Stimulated activated CD4-positive, alpha-beta T cell treated with anti-CD3 and anti-CD28 coated beads, Interleukin-15, amount 100 ng/mL, for 24 hours (primary cell): Measurements from ENCODE around the gene RTN4R.
A peak's percentile ranks its signal among the peaks of the same experiment; 100 is the strongest.

ENCODE experiments used
- DNase-seq: peaks from one replicate; pipeline ENCODE4 v3.0.0-alpha.2; 2020

Gene RTN4R

DNA sequence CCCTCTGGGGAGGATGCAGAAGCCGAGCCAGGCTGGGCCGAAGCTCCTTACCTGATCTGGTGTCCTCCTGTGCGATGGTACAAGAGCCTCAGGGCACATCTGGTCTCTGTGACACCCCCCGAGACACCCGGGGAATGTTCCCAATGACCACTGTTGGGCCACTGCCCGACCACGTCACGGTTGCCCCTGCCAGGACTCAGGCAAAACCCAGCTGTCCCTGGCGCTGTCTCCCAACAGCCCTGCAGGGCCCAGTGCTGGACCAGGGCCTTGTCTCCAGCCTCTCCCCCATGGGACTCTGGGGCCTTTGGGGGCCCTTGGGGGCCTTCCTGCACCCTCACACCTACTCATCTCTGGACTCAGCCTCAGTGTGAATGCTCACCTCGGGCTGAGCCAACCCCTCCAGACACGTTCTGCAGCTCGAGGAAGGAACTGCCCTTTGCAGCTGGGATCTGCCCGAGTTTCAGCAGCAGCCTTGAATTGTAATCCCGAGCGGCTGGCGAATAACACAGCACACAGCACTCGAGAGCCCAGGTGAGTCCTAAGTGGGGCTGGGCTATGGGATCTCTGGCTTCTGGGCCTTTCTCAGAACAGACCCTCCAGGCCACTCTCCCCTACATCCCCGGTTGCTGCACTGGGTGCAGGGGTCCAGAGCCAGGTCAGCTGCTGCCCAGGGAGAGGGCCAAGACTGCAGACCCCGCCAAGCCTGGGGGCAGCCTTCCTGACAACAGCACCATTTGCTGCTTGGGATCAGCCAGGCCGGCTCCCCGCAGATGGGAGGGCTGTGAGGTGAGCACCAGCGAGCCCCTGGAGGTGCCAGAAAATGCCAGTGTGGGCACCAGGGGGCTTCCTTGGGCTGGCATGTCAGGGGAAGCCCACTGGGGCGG, 39.8 kb downstream of the RTN4R start:
- DNase-seq = no peak

DNA sequence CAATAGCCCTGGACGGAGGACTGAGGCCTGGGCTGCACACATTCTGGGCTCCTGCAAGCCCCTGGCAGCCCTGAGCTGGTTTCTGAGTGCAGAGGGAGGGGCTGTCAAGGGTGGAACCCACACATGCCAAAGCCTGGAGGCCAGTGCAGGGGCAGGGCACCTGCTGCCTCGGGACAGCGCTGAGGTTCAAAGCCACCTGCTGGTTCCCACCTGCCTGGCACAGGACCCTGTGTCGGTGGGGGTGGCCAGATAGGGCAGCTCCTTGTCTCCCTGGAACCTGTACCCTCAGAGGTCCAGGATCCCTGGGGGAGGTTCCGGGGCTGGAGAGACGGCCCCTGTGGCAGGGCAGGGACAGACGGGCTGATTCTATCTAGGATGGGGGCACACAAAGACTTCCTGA, 40.8 kb downstream of the RTN4R start:
- no peak for DNase-seq

- no peak for DNase-seq
Observed at GRCh38 chr22:20226760-20227350, 41.3 kb downstream of the RTN4R start.

- DNase-seq = no peak
Observed at GRCh38 chr22:20226077-20226716, 41.9 kb downstream of the RTN4R start.

DNA sequence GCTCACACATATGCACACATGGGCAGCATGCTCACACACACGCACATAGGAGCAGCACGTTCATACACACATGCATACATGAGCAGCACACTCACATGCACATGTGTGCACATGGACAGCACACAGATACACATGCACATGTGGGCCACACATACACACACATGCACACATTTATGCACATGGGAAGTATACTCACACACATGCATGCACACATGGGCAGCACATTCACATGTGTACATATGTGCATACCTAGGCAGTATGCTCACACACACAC, 42.5 kb downstream of the RTN4R start:
- no peak for DNase-seq

DNA sequence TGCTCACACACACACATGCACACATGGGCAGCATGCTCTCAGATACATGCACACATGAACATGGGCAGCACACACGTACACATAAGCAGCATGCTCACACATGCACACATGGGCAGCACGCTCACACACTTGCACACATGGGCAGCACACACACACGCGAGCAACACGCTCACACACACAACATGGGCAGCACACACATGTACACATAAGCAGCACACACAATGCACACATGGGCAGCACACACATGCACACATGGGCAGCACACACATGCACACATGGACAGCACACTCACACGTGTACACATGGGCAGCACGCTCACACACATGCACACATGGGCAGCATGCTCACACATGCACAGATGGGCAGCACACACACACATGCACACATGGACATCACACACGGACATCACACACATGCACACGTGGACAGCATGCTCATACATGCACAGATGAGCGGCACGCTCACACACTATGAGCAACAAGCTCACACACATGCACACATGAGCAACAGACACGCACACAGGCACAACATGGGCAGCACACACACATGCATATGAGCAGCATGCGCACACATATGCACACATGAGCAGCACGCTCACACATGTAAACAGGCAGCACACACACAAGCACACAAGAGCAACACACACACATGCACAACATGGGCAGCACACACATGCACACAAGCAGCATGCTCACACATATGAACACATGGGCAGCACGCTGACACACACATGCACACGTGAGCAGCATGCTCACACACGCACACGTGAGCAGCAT, 43.0 kb downstream of the RTN4R start:
- DNase-seq = no peak

DNA sequence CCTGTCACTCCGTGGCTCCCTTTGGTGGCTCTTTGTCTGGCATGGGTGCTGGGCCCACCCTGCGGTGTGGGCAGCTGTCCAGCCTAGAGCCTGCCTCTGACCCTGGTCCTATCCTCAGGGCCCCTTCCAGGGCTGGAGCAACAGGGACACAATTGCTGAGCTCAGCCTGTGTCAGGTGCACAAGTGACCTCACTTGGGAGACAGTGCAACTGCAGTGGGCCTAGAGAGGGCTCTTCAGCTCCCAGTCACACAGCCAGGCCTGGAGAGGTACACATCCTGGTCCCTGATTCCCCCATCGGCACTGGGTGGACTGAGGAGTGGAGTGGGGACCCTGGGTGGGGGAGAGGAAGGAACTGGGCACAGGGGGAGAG, 43.9 kb downstream of the RTN4R start:
- DNase-seq = no peak

GRCh38 chr22:20223421-20224255, 44.5 kb downstream of the RTN4R start:
- DNase-seq = no peak

DNA sequence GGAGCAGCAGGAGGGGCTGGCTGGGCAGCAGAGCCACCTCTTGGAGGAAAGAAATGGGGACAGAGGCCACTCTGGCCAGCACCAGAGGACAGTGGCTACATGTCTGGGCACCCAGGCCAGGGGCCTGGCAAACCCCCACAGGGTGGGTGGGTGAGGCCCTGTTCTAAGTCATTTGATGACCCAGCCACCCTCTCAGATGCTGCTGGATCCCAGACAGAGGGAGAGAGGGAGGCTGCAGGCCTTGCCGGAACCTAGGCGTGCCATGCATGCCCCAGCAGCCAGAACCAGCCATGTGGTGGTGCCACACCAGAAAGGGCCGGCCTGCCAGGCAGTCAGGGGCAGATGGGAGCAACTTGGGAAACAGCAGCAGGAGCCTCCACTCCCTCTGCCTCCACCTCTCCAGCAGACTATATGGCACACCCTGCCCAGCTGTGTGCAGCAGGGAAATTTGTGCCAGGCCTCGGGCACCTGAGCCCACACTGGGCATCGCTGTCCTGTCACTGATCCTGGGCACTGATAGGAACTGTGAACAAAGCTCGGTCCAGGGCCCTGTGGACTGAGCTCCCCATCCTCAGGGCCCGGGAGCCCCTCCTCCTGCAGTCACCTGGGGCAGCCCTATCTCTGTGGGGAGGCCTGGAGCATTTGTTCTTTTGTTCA, 45.2 kb downstream of the RTN4R start:
- DNase-seq = no peak

GRCh38 chr22:20221421-20222340, 46.4 kb downstream of the RTN4R start:
- no peak for DNase-seq

GRCh38 chr22:20220629-20221026, 47.5 kb downstream of the RTN4R start:
- no peak for DNase-seq

DNA sequence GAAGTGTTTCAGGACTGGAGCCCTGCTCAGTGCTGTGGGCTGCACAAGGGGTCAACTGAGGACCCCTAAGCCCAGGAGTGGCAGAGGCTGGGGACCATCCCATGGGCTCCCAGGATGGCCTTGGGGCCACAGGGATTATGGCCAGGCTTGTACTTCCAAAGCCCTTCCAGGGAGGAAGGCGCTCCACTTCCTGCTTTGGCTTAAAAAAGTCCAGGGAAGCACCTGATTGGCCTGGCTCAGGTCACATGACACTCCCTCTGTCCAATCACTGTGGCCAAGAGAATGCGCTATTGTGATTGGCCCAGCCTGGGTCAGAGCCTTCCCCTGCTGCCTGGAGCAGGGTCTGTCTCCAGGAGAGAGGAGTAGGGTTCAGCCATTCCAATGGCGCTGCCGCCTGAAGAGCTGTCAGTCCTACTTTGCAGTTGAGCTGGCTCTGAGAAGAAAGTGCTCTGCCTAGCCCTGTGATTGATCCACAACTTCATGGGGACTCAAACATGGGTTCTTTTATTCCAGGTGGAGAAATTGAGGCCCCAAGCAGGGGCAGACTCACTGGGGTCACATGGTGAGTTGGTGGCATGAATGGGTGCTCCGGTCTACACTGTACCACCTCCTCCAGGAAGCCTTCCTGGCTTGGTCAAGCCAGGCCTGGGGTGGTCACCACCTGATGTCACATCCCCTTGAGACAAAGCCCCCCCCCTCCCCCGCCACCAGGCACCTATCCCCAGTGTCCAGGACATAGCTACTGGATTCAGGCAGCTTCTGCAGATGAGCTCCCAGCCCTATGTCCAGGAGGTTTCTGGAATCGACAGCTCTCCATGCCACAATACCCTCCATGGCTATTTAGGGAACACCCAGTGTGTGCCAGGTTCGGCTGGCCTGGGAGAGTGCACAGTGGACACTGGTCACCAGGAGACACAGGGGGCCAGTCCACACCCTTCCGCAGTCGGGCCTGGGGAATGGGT, 48.2 kb downstream of the RTN4R start:
- DNase-seq = peak; percentile 19

DNA sequence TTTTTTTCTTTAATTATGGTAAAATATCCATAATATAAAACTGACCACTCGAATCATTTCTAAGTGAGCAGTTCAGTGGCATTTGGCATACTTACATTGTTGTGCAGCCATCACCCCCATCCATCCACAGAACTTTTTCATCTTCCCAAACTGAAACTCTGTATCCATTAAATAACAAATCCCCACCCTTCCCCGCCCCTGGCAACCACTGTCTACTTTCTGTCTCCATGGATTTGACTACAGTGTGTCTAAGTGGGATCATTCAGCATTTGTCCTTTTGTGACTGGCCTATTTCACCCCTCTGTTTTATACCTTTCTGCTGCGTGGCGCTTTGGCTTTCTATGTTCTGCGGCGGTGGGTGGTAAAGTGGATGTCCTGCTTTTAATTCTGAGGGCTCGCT, 49.1 kb downstream of the RTN4R start:
- DNase-seq = no peak

DNA sequence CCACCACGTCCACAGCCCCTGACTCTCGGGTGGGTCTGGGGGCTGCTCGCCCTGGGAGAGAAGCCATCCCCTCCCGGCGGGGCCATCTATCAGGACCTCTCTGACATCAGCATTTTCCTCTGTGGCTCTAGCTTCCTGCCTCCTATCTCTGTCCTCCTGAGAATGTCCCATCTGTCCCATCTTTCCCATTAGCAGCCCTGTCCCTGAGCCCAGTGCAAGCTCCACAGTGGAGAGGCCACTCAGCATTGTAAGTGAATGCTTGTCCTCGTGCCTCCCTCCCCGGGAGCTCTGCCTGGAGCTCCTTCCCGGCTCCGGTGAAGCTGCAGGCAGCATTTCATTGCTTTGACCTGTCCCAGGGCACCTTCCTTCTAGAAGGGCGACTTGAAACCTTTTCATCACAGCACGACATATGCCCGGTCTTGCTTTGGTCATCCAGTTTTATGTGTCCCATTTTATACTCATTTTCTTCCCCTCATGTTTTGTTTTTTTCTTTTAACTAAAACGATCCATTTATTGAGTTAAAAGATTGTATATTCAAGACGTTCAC, 49.7 kb downstream of the RTN4R start:
- DNase-seq = no peak

DNA sequence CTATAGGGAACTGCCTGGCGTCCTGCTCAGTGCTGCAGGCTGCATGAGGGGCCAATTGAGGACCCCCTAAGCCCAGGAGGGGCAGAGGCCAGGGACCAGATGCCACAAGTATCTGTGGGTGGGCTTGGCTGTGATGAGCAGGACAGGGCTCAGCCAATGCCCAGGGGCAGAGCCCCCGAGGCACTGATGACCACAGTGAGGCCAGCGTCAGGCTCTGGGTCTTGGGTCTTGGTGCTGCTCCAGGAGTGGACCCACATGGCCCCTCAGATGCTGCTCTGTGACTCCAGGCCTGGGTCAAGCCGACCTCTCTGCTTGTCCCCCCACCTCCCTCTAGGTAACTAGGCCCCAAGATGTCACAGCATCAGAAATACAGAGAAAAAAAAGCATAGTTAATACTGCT, 50.6 kb downstream of the RTN4R start:
- no peak for DNase-seq

- no peak for DNase-seq
Observed at GRCh38 chr22:20216863-20217499, 51.1 kb downstream of the RTN4R start.

DNA sequence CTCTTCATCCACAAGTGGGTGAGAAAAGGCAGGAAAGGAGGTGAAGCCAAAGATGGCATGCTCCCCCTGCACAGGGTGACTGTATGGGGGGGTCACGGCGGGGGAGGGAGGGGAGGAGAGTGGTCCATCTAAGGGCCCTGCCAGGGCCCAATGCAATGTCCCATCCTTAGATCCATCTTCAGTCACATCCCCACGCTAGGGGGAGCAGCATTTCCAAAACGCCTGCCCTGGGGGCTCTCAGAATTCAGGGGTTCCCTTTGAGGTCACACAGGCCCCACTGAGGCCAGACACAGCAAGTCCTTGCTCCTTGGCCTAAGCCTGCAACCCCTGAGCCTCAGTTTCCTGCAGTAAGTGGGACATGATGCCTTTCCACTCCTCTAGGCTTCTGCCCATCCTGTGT, 52.4 kb downstream of the RTN4R start:
- DNase-seq = no peak

- no peak for DNase-seq
Observed at GRCh38 chr22:20214853-20215252, 53.3 kb downstream of the RTN4R start.
